ENCODE measurements around the gene NEU4. TPM values are rescaled to one million over a fixed set of nuclear protein-coding genes. Genes with fewer than 3 reads are reported as not detected.

Gene NEU4
- total RNA-seq, 1 experiment from 2014 or later: 3.9 TPM

GRCh38 chr2:241773511-241774418, 35.2 kb upstream of the NEU4 start:
- Mint-ChIP-seq H3K9me3 (ENCODE audit: unreplicated experiment) (no peaks in the 10 kb centered on the region), H3K4me3 (ENCODE audit: unreplicated experiment) (no peak overlapping the region), H3K4me1 (ENCODE audit: low read depth, unreplicated experiment) (peaks cover 10% of the 10 kb centered on the region), H3K27ac (ENCODE audit: unreplicated experiment) (no peak overlapping the region), H3K27me3 (ENCODE audit: insufficient read depth, unreplicated experiment) (no peaks in the 10 kb centered on the region), H3K36me3 (ENCODE audit: insufficient read depth, unreplicated experiment) (peaks cover 12% of the 10 kb centered on the region)
- no peaks in the 10 kb centered on the region for H3K27me3 ChIP-seq (replicated peaks; ENCODE audit: control insufficient read depth, insufficient read depth, low read length)
- POLR2A ChIA-PET: no interaction called here
- H3K36me3 ChIP-seq (ENCODE audit: control insufficient read depth, insufficient read depth, low read length): no peaks in the 10 kb centered on the region
- H3K4me1 ChIP-seq: peaks cover 53% of the 10 kb centered on the region
- H3K4me3 ChIP-seq (ENCODE audit: low read depth, low read length): no peak overlapping the region
- H3K9me3 ChIP-seq: no peaks in the 10 kb centered on the region
- DNase-seq: no peak
- no TSS peak for BruUV-seq (replicated peaks)
- CTCF ChIA-PET: interaction anchor here (0.8 kb wide), 1 partner anchor 14 kb away, joined by 3 read pairs; no protein-coding TSS in a partner anchor
- no peak for TF ChIP-seq CTCF (IDR thresholded peaks at IDR 0.05; ENCODE audit: insufficient read depth in 1 of 2, low read depth in 1 of 2, low read length in 1 of 2, severe bottlenecking in 1 of 2, unreplicated experiment in 1 of 2)
- intact Hi-C loops (cut with micrococcal nuclease; ENCODE audit: unreplicated experiment): no loop called here

GRCh38 chr2:241774419-241775222, 34.4 kb upstream of the NEU4 start:
- H3K27ac Mint-ChIP-seq (ENCODE audit: unreplicated experiment): peak overlapping the region; percentile 61
- POLR2A ChIA-PET: no interaction called here

More at GRCh38 chr2:241774419-241775222, 34.4 kb upstream of the NEU4 start:
- no peak for TF ChIP-seq CTCF (IDR thresholded peaks at IDR 0.05; ENCODE audit: insufficient read depth in 1 of 2, low read depth in 1 of 2, low read length in 1 of 2, severe bottlenecking in 1 of 2, unreplicated experiment in 1 of 2)
- Mint-ChIP-seq H3K9me3 (ENCODE audit: unreplicated experiment) (no peaks in the 10 kb centered on the region), H3K36me3 (ENCODE audit: insufficient read depth, unreplicated experiment) (peaks cover 12% of the 10 kb centered on the region), H3K4me3 (ENCODE audit: unreplicated experiment) (no peak overlapping the region), H3K27me3 (ENCODE audit: insufficient read depth, unreplicated experiment) (no peaks in the 10 kb centered on the region), H3K4me1 (ENCODE audit: low read depth, unreplicated experiment) (peaks cover 10% of the 10 kb centered on the region)
- Histone ChIP-seq H3K4me3 (ENCODE audit: low read depth, low read length) (no peak overlapping the region), H3K9me3 (no peaks in the 10 kb centered on the region), H3K4me1 (peaks cover 53% of the 10 kb centered on the region), H3K36me3 (ENCODE audit: control insufficient read depth, insufficient read depth, low read length) (no peaks in the 10 kb centered on the region), H3K27me3 (replicated peaks; ENCODE audit: control insufficient read depth, insufficient read depth, low read length) (no peaks in the 10 kb centered on the region)
- no peak for DNase-seq
- BruUV-seq (replicated peaks): no TSS peak
- CTCF ChIA-PET: interaction anchor here (0.8 kb wide), 1 partner anchor 13 kb away, joined by 3 read pairs; no protein-coding TSS in a partner anchor
- intact Hi-C loops (cut with micrococcal nuclease; ENCODE audit: unreplicated experiment): no loop called here

All from Caco-2 (cell line).